SK-N-SH (cell line): Measurements from ENCODE around the gene SHQ1. TPM values are rescaled to one million over a fixed set of nuclear protein-coding genes. Genes with fewer than 3 reads are reported as not detected.
A peak's percentile ranks its signal among the peaks of the same experiment; 100 is the strongest.

ENCODE experiments used
- CTCF ChIA-PET: fragments of 300-600, 350-600 bp; formaldehyde crosslinking; extraction: SDS; loops from one replicate; lab custom pipeline; 2021; lab: Yijun Ruan, JAX
- POLR2A ChIA-PET: fragments of 350-600 bp; sonication (Branson Sonifier 250); formaldehyde crosslinking; extraction: SDS; loops from one replicate; lab custom pipeline; 2020; ENCODE audit warnings: antibody characterized with exemption, inconsistent platforms; lab: Yijun Ruan, JAX
- DNase-seq: peaks from one replicate; pipeline ENCODE4 v3.0.0; 2012
- H2AFZ ChIP-seq: fragments of 200-600 bp; sonication (generic); 2 replicates; pipeline ENCODE4 v1.8.1; 2016; ENCODE audit warnings: antibody characterized with exemption, mild to moderate bottlenecking, low read depth
- H3F3A ChIP-seq: fragments of 200-600 bp; sonication (generic); replicated peaks from 2 replicates; pipeline ENCODE3; 2016; ENCODE audit warnings: antibody characterized with exemption, mild to moderate bottlenecking; ENCODE audit not compliant: insufficient read depth
- H3K27ac ChIP-seq, 2 experiments: fragments of 200-500 bp in 1 of 2; fragments of 200-600 bp in 1 of 2; sonication (Bioruptor generic) in 1 of 2; sonication (generic), shearing (Covaris generic) in 1 of 2; 2 replicates each; pipeline versions ENCODE4 v1.5.1 to v1.6.1; 2014 to 2016; ENCODE audit warnings: low read depth in 2 of 2, inconsistent platforms in 1 of 2, low read length in 1 of 2, mild to moderate bottlenecking in 1 of 2, mixed read lengths in 1 of 2
- H3K27me3 ChIP-seq: fragments of 200-600 bp; sonication (generic), shearing (Covaris generic); 2 replicates; pipeline ENCODE4 v1.6.1; 2016; ENCODE audit warnings: mixed run types; ENCODE audit not compliant: insufficient read depth
- H3K36me3 ChIP-seq, 2 experiments: fragments of 200-500 bp in 1 of 2; fragments of 200-600 bp in 1 of 2; sonication (Bioruptor generic) in 1 of 2; sonication (generic) in 1 of 2; replicated peaks in 1 of 2; 2 replicates each; pipeline versions ENCODE3 to v1.5.1; 2014 to 2016; ENCODE audit warnings: low read length in 1 of 2, mild to moderate bottlenecking in 1 of 2; ENCODE audit not compliant: insufficient read depth in 2 of 2, control insufficient read depth in 1 of 2
- H3K4me1 ChIP-seq, 2 experiments: fragments of 200-500 bp in 1 of 2; fragments of 200-600 bp in 1 of 2; sonication (Bioruptor generic) in 1 of 2; sonication (generic), shearing (Covaris generic) in 1 of 2; 2 replicates each; pipeline versions ENCODE4 v1.5.1 to v1.6.1; 2014 to 2016; ENCODE audit warnings: low read depth in 1 of 2, low read length in 1 of 2, mixed run types in 1 of 2; ENCODE audit not compliant: insufficient read depth in 2 of 2, control insufficient read depth in 1 of 2
- H3K4me2 ChIP-seq: fragments of 200-600 bp; sonication (generic), shearing (Covaris generic); 2 replicates; pipeline ENCODE4 v1.6.1; 2017; ENCODE audit warnings: mixed run types
- H3K4me3 ChIP-seq, 2 experiments: fragments of 200-500 bp in 1 of 2; fragments of 200-600 bp in 1 of 2; sonication (Bioruptor generic) in 1 of 2; sonication (generic), shearing (Covaris generic) in 1 of 2; 2 replicates each; pipeline versions ENCODE4 v1.5.1 to v1.8.1; 2014 to 2016; ENCODE audit warnings: low read depth in 2 of 2, inconsistent platforms in 1 of 2, low read length in 1 of 2, mild to moderate bottlenecking in 1 of 2, mixed read lengths in 1 of 2, moderate library complexity in 1 of 2
- H3K79me2 ChIP-seq: fragments of 200-600 bp; sonication (generic); 2 replicates; pipeline ENCODE4 v1.8.1; 2017; ENCODE audit warnings: mild to moderate bottlenecking; ENCODE audit not compliant: insufficient read depth
- H3K9ac ChIP-seq: fragments of 200-600 bp; sonication (generic); 2 replicates; pipeline ENCODE4 v1.6.1; 2017; ENCODE audit warnings: mixed run types
- H3K9me2 ChIP-seq: fragments of 200-600 bp; sonication (generic); 2 replicates; pipeline ENCODE4 v1.6.1; 2017; ENCODE audit warnings: mixed run types
- H3K9me3 ChIP-seq: fragments of 200-600 bp; sonication (generic); 2 replicates; pipeline ENCODE4 v1.6.1; 2017; ENCODE audit warnings: mixed run types, mild to moderate bottlenecking, moderate library complexity
- H4K20me1 ChIP-seq: fragments of 200-600 bp; sonication (generic); 2 replicates; pipeline ENCODE4 v1.6.1; 2017; ENCODE audit warnings: mild to moderate bottlenecking, mixed run types; ENCODE audit not compliant: insufficient read depth
- CHD2 ChIP-seq: fragments of 150-350 bp; IDR thresholded peaks from 2 replicates; pipeline ENCODE4 v1.6.1; 2018; ENCODE audit warnings: low read length; ENCODE audit not compliant: partially characterized antibody
- EZH2phosphoT487 ChIP-seq: fragments of 200-600 bp; sonication (generic); IDR thresholded peaks from 2 replicates; pipeline ENCODE4 v1.6.1; 2017; ENCODE audit warnings: low read depth, mixed run types, mild to moderate bottlenecking, antibody characterized with exemption, moderate library complexity, borderline replicate concordance
- FOSL2 ChIP-seq: IDR thresholded peaks from 2 replicates; pipeline ENCODE4 v1.4.0; 2012; ENCODE audit warnings: low read depth, mild to moderate bottlenecking, moderate library complexity, borderline replicate concordance
- FOXJ3 ChIP-seq: sonication (generic); formaldehyde crosslinking; IDR thresholded peaks from 2 replicates; pipeline ENCODE4 v1.5.1; 2020; ENCODE audit warnings: mild to moderate bottlenecking, missing genetic modification reagents
- GATA2 ChIP-seq: sonication (generic); formaldehyde crosslinking; IDR thresholded peaks from 2 replicates; pipeline ENCODE4 v1.5.0; 2020; ENCODE audit warnings: mild to moderate bottlenecking, missing genetic modification reagents
- MEF2A ChIP-seq: IDR thresholded peaks from 2 replicates; pipeline ENCODE4 v1.4.0; 2012; ENCODE audit warnings: low read depth, borderline replicate concordance
- NFIC ChIP-seq: IDR thresholded peaks from 2 replicates; pipeline ENCODE4 v1.4.0; 2012; ENCODE audit warnings: borderline replicate concordance
- NRF1 ChIP-seq: IDR thresholded peaks from 2 replicates; pipeline ENCODE4 v1.6.1; 2012; ENCODE audit warnings: low read depth, mild to moderate bottlenecking, low read length
- POLR2AphosphoS5 ChIP-seq: IDR thresholded peaks from 2 replicates; pipeline ENCODE4 v1.6.1; 2012; ENCODE audit warnings: low read depth, low read length
- RAD21 ChIP-seq: IDR thresholded peaks from 2 replicates; pipeline ENCODE4 v1.6.1; 2012; ENCODE audit warnings: mild to moderate bottlenecking, low read length
- RCOR1 ChIP-seq: fragments of 150-350 bp; IDR thresholded peaks from 2 replicates; pipeline ENCODE4 v1.6.1; 2017; ENCODE audit warnings: antibody characterized with exemption, low read length
- SIN3A ChIP-seq: IDR thresholded peaks from 2 replicates; pipeline ENCODE4 v1.6.1; 2012; ENCODE audit warnings: low read depth, mild to moderate bottlenecking, low read length, moderate library complexity, borderline replicate concordance
- TCF12 ChIP-seq: IDR thresholded peaks from 2 replicates; pipeline ENCODE4 v1.4.0; 2012
- YY1 ChIP-seq: IDR thresholded peaks from 2 replicates; pipeline ENCODE4 v1.4.0; 2012; ENCODE audit warnings: low read depth, mild to moderate bottlenecking
- WGBS: methylation state at CpG from one replicate; pipeline ENCODE4 v1.1.6; 2017; ENCODE audit warnings: low lambda C conversion rate; 5-methylcytosine and 5-hydroxymethylcytosine counted together
- polyA plus RNA-seq, 3 experiments: library from polyadenylated mRNA; depleted of rRNA; stranded (reverse); fragments of >200 nt; gene quantifications; 2 replicates each; pipeline ENCODE4 v1.2.3, GENCODE V29; 2012
- TF ChIP-seq, protein P1 (sequence below): IDR thresholded peaks from 2 replicates; pipeline ENCODE4 v1.4.0; 2012; ENCODE audit warnings: low read depth
- TF ChIP-seq, protein P2 (sequence below): IDR thresholded peaks from 2 replicates; pipeline ENCODE4 v1.4.0; 2012; ENCODE audit warnings: low read depth, borderline replicate concordance
- TF ChIP-seq, protein P3 (sequence below): fragments of 150-350 bp; IDR thresholded peaks from 2 replicates; pipeline ENCODE4 v1.6.1; 2017; ENCODE audit warnings: antibody characterized with exemption, low read length, low read depth, borderline replicate concordance

SHQ1 gene
- polyA plus RNA-seq, 1 of the 3 experiments (the other 2 are of a cell fraction), result 10.5 TPM

DNA sequence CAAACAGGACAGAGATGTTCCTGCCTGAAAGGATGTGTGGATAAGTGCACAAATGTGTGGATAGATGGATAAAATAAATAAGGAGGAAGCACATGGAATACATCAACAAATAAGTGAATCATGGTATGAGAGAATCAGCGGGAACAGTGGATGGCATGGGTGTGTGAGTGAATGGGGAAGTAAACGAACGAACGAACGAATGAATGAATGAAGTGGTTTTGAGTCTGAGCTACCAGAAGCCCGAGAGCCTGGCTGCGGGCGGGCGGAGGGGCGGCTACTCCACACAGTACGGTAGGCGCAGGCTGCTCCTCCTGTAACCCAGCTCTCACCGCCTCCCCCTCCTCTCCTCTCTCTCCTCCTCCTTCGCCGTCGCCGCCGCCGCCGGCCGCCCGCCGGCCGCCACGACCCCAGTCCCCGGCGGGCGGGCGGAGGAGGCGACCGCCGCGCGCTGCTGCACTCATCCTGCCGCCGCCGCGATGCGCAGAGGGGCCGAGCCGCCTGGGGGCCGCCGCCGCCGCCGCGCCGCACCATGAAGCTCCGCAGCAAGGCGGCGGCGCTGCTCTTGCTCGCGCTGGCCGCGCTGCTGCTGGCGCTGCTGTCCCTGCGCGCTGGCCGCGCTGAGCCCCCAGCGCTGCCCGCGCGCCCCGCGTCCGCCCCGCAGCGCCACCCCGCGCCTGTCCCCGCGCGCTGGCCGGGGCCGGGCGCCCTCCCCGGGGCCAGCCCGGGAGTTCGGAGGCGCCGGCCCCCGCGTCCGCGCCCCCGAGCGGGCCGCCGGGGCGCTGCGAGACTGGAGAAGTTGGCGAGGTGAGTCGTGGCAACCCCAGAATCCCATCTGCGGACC, 39.7 kb upstream of the SHQ1 start, which contains the start of gene GXYLT2:
Gene GXYLT2 (plus strand): TSS at position 342 of the 841 bp plus-strand sequence. CDS start 188 bp downstream, at position 530.
- Histone ChIP-seq H3K9ac (peak within 1 kb of the TSS; percentile 53; the same call in 1 of the 2 replicates), H3K4me1 (peaks cover 24% of the 10 kb centered on the region in 2 experiments; a peak in 3 of 4 replicates)
- TF ChIP-seq RCOR1 (peak; percentile 30; the same call in 1 of the 2 replicates), SIN3A (peak; percentile 31; the same call in 1 of the 2 replicates), EZH2phosphoT487 (no peak), MEF2A (no peak), NRF1 (0 out of 2 replicates have a peak, but pooled peaks have one; percentile 23), CHD2 (peak; percentile 9)

DNA sequence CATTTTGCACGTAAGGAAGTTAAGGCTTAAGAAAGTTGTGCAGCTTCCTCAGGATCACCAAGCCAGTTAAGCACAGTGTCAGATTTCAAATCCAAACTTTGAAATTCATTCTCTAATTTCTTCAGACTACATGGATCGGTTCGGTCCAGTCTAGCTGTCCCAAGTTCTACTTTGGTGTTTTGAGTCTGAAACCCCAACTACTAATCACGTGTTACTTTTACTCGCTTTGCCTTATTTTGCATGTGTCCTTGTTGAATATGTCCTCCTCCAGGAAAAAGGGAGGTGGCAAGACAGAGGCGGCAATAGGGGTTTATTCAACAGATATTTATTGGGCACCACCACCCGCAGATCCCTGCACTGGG, 39.1 kb upstream of the SHQ1 start:
- no peaks in the 10 kb centered on the region for H3K9me2 ChIP-seq
- ChIA-PET CTCF (interaction anchor here (0.8 to 2.3 kb wide), 14 partner anchors 9 to 1176 kb away, joined by 3 to 17 read pairs (median 3); partner anchors contain the start of gene SHQ1), POLR2A (interaction anchor here (0.6 to 1.1 kb wide), 2 partner anchors 36 to 431 kb away, joined by 3 read pairs; no protein-coding TSS in a partner anchor)
- no peaks in the 10 kb centered on the region for H3K9me3 ChIP-seq
- H4K20me1 ChIP-seq, result no peaks in the 10 kb centered on the region
- peaks cover 18 to 20% of the 10 kb centered on the region in 2 experiments; a peak in 3 of 4 replicates for H3K4me1 ChIP-seq
- H3K27me3 ChIP-seq, result no peaks in the 10 kb centered on the region
- peak overlapping the region; percentile 92 for H2AFZ ChIP-seq
- H3K79me2 ChIP-seq, result peaks cover 9% of the 10 kb centered on the region; the same call in 1 of the 2 replicates
- peak overlapping the region; percentile 26; the same call in 1 of the 2 replicates for H3K9ac ChIP-seq
- no peak for TF ChIP-seq RAD21
- TF ChIP-seq, protein P1, sequence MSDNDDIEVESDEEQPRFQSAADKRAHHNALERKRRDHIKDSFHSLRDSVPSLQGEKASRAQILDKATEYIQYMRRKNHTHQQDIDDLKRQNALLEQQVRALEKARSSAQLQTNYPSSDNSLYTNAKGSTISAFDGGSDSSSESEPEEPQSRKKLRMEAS, result 0 out of 2 replicates have a peak, but pooled peaks have one; percentile 10
- TF ChIP-seq TCF12, result no peak
- no peak for TF ChIP-seq POLR2AphosphoS5
- no peak for TF ChIP-seq FOSL2
- TF ChIP-seq, protein P2, sequence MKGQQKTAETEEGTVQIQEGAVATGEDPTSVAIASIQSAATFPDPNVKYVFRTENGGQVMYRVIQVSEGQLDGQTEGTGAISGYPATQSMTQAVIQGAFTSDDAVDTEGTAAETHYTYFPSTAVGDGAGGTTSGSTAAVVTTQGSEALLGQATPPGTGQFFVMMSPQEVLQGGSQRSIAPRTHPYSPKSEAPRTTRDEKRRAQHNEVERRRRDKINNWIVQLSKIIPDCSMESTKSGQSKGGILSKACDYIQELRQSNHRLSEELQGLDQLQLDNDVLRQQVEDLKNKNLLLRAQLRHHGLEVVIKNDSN, result peak; percentile 23; the same call in 1 of the 2 replicates
- no peak for TF ChIP-seq GATA2 (CRISPR knock-in tag)
- TF ChIP-seq YY1, result no peak
- TF ChIP-seq NFIC, result no peak
- TF ChIP-seq, protein P3, sequence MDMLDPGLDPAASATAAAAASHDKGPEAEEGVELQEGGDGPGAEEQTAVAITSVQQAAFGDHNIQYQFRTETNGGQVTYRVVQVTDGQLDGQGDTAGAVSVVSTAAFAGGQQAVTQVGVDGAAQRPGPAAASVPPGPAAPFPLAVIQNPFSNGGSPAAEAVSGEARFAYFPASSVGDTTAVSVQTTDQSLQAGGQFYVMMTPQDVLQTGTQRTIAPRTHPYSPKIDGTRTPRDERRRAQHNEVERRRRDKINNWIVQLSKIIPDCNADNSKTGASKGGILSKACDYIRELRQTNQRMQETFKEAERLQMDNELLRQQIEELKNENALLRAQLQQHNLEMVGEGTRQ, result no peak
- TF ChIP-seq FOXJ3, result no peak
- H3K4me2 ChIP-seq, result peak overlapping the region; percentile 81
- no peaks in the 10 kb centered on the region for H3K36me3 ChIP-seq
- under 1% methylated on average over 7 of the region's 7 CpGs for WGBS
- peak overlapping the region; percentile 23 to 50; a peak in 2 of 4 replicates for H3K27ac ChIP-seq
- DNase-seq, result no peak
- peak overlapping the region; percentile 67 to 68 for H3K4me3 ChIP-seq
- peaks cover 20% of the 10 kb centered on the region for H3F3A ChIP-seq

More for the DNA sequence above, 39.7 kb upstream of the SHQ1 start, which contains the start of gene GXYLT2:
- H3K4me3 ChIP-seq, result peak within 1 kb of the TSS; percentile 68 to 69
- H3K9me2 ChIP-seq, result no peaks in the 10 kb centered on the region
- no peaks in the 10 kb centered on the region for H3K36me3 ChIP-seq
- WGBS, result under 1% methylated on average over 23 of the region's 96 CpGs
- no peaks in the 10 kb centered on the region for H3K27me3 ChIP-seq
- peak; percentile 89 for DNase-seq
- H3F3A ChIP-seq, result peaks cover 26% of the 10 kb centered on the region
- peak within 1 kb of the TSS; percentile 73 to 92; a peak in 3 of 4 replicates for H3K27ac ChIP-seq
- no peaks in the 10 kb centered on the region for H4K20me1 ChIP-seq
- H3K79me2 ChIP-seq, result peaks cover 12% of the 10 kb centered on the region; the same call in 1 of the 2 replicates
- ChIA-PET POLR2A (interaction anchor here (0.6 to 1.1 kb wide), 3 partner anchors 13 to 430 kb away, joined by 3 read pairs; no protein-coding TSS in a partner anchor), CTCF (interaction anchor here (0.6 to 2.3 kb wide), 21 partner anchors 10 to 1177 kb away, joined by 3 to 17 read pairs (median 3); partner anchors contain the start of gene SHQ1)
- peak within 1 kb of the TSS; percentile 92 for H2AFZ ChIP-seq
- peak within 1 kb of the TSS; percentile 84 for H3K4me2 ChIP-seq
- no peaks in the 10 kb centered on the region for H3K9me3 ChIP-seq
